ENCODE data around the gene CACNA2D4. TPM values are rescaled to one million over a fixed set of nuclear protein-coding genes. Genes with fewer than 3 reads are reported as not detected.

Gene CACNA2D4
- total RNA-seq, 1 experiment from 2014 or later: not detected

DNA sequence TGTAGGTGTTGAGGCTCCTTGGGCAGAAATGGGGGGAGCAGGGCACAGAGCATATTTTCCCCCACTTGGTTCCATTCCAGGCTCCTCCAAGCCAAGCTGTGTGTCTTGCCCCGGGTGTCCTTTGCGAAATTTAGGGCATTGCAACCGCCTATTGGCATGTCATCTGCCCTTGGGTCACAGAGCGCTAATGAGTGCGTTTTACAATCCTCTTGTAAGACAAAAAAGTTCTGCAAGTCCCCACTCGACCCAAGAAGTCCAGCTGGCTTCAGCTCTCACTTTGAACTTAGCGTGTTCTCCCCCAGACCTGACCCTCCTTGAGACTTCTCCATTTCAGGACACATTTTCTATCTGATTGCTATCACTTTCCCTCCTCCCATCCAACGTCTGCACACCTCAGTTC, 104.2 kb downstream of the CACNA2D4 start:
- no peaks in the 10 kb centered on the region for H4K20me1 ChIP-seq (ENCODE audit: low read length)
- H3K27me3 ChIP-seq (ENCODE audit: low read length): peaks cover 33% of the 10 kb centered on the region
- H3K27ac ChIP-seq (ENCODE audit: low read length): no peak overlapping the region
- no peak overlapping the region for H2AFZ ChIP-seq (ENCODE audit: low read length)
- H3K4me2 ChIP-seq (ENCODE audit: low read length): no peak overlapping the region
- no peaks in the 10 kb centered on the region for H3K79me2 ChIP-seq (ENCODE audit: low read length)
- no peaks in the 10 kb centered on the region for H3F3A ChIP-seq (ENCODE audit: low read length, unreplicated experiment)
- no peak overlapping the region for H3K9ac ChIP-seq (ENCODE audit: low read length)
- ATAC-seq: no peak
- ChIA-PET POLR2A (ENCODE audit: unreplicated experiment) (no interaction called here), CTCF (no interaction called here)
- intact Hi-C loops (cut with micrococcal nuclease): no loop called here
- H3K9me3 ChIP-seq (ENCODE audit: low read length): no peaks in the 10 kb centered on the region
- H3K9me2 ChIP-seq (replicated peaks; ENCODE audit: low read length): no peaks in the 10 kb centered on the region
- no peaks in the 10 kb centered on the region for H3K4me1 ChIP-seq (ENCODE audit: insufficient read depth, low read length)
- no TSS peak for BruUV-seq (replicated peaks)
- H3K4me3 ChIP-seq (ENCODE audit: low read length): no peak overlapping the region
- no peak for TF ChIP-seq CTCF (conservative IDR thresholded peaks at IDR 0.05; ENCODE audit: low read depth, low read length)
- TF ChIP-seq EZH2phosphoT487 (IDR thresholded peaks at IDR 0.05; ENCODE audit: borderline replicate concordance, low read length): no peak
- no peak for TF ChIP-seq EZH2 (IDR thresholded peaks at IDR 0.05; ENCODE audit: low read length, unreplicated experiment)
- no peaks in the 10 kb centered on the region for H3K36me3 ChIP-seq (ENCODE audit: low read depth, low read length)
- no peak for DNase-seq

DNA sequence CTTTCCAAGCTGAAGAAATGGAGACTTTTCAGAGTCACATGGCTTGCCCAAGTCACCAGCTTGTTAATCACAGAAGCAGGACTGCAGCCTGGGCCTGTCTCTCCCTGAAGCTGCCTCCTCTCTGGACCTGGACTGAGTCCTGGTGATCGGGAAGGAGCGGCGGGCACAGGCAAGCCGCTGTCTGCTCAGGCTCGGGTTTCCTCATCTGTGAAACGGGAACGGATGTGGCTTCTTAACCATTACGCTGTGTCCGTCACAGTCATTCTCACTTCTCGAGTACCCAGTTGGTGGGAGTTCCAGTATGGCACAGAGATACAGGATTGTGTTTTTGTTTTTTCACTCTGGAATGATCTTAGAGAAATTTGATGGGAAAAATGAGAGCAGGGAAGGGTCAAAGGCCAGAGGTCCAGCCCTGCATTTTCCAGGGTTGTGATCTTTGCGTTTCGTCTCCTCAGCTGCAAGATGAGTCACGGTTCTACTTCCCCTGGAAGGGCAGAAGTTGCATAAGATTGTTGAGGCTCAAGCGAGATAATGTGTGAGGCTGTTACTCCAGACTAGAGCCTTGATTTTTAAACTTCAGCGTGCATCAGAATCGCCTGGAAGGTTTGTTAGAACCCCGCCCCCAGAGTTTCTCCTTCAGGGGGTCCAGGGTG, 105.7 kb downstream of the CACNA2D4 start:
- CTCF ChIA-PET: no interaction called here
- H3K36me3 ChIP-seq (ENCODE audit: low read depth, low read length): no peaks in the 10 kb centered on the region
- no peaks in the 10 kb centered on the region for H3K9me2 ChIP-seq (replicated peaks; ENCODE audit: low read length)
- H3K4me2 ChIP-seq (ENCODE audit: low read length): no peak overlapping the region
- H3K27me3 ChIP-seq (ENCODE audit: low read length): peaks cover 31% of the 10 kb centered on the region
- no peak overlapping the region for H3K4me3 ChIP-seq (ENCODE audit: low read length)
- intact Hi-C loops (cut with micrococcal nuclease): no loop called here
- H3K4me1 ChIP-seq (ENCODE audit: insufficient read depth, low read length): no peaks in the 10 kb centered on the region
- POLR2A ChIA-PET (ENCODE audit: unreplicated experiment): no interaction called here
- H3K9ac ChIP-seq (ENCODE audit: low read length): no peak overlapping the region
- no peaks in the 10 kb centered on the region for H3F3A ChIP-seq (ENCODE audit: low read length, unreplicated experiment)
- no TSS peak for BruUV-seq (replicated peaks)
- ATAC-seq (no peak), DNase-seq (no peak)
- no peaks in the 10 kb centered on the region for H4K20me1 ChIP-seq (ENCODE audit: low read length)
- no peak overlapping the region for H3K27ac ChIP-seq (ENCODE audit: low read length)
- H2AFZ ChIP-seq (ENCODE audit: low read length): no peak overlapping the region
- no peaks in the 10 kb centered on the region for H3K79me2 ChIP-seq (ENCODE audit: low read length)
- TF ChIP-seq EZH2phosphoT487 (IDR thresholded peaks at IDR 0.05; ENCODE audit: borderline replicate concordance, low read length): no peak
- TF ChIP-seq EZH2 (IDR thresholded peaks at IDR 0.05; ENCODE audit: low read length, unreplicated experiment): no peak
- TF ChIP-seq CTCF (conservative IDR thresholded peaks at IDR 0.05; ENCODE audit: low read depth, low read length): no peak
- H3K9me3 ChIP-seq (ENCODE audit: low read length): no peaks in the 10 kb centered on the region

- H3K9me3 ChIP-seq (ENCODE audit: low read length): no peaks in the 10 kb centered on the region
- ATAC-seq: no peak
- H3K4me1 ChIP-seq (ENCODE audit: insufficient read depth, low read length): no peaks in the 10 kb centered on the region
- H3K4me2 ChIP-seq (ENCODE audit: low read length): no peak overlapping the region
- POLR2A ChIA-PET (ENCODE audit: unreplicated experiment): no interaction called here
- H3K4me3 ChIP-seq (ENCODE audit: low read length): no peak overlapping the region
- H3K79me2 ChIP-seq (ENCODE audit: low read length): no peaks in the 10 kb centered on the region
- no peaks in the 10 kb centered on the region for H4K20me1 ChIP-seq (ENCODE audit: low read length)
- H3K27me3 ChIP-seq (ENCODE audit: low read length): peaks cover 28% of the 10 kb centered on the region
- no peak for DNase-seq
- CTCF ChIA-PET: no interaction called here
- H3K36me3 ChIP-seq (ENCODE audit: low read depth, low read length): no peaks in the 10 kb centered on the region
- no TSS peak for BruUV-seq (replicated peaks)
- no peak overlapping the region for H3K27ac ChIP-seq (ENCODE audit: low read length)
- no peak overlapping the region for H2AFZ ChIP-seq (ENCODE audit: low read length)
- intact Hi-C loops (cut with micrococcal nuclease): no loop called here
- H3F3A ChIP-seq (ENCODE audit: low read length, unreplicated experiment): no peaks in the 10 kb centered on the region
- TF ChIP-seq EZH2 (IDR thresholded peaks at IDR 0.05; ENCODE audit: low read length, unreplicated experiment) (no peak), CTCF (conservative IDR thresholded peaks at IDR 0.05; ENCODE audit: low read depth, low read length) (no peak), EZH2phosphoT487 (IDR thresholded peaks at IDR 0.05; ENCODE audit: borderline replicate concordance, low read length) (no peak)
- no peaks in the 10 kb centered on the region for H3K9me2 ChIP-seq (replicated peaks; ENCODE audit: low read length)
- H3K9ac ChIP-seq (ENCODE audit: low read length): no peak overlapping the region
Observed at GRCh38 chr12:1811948-1812291, 106.5 kb downstream of the CACNA2D4 start.
